Esophagus muscularis mucosa (tissue), 3 donors: ENCODE results near the gene ZG16.

Experiments
- POLR2A ChIP-seq: fragments of 450-650 bp; IDR thresholded peaks from one replicate; pipeline ENCODE4 v1.6.1; 2017; ENCODE audit warnings: antibody characterized with exemption, moderate library complexity, mild to moderate bottlenecking, low read depth
- TF ChIP-seq, protein P1 (sequence below), 3 experiments: fragments of 200-600 bp in 2 of 3; fragments of 450-650 bp in 1 of 3; sonication (generic) in 2 of 3; IDR thresholded peaks; one replicate each; pipeline ENCODE4 v1.5.1; 2017 to 2019; ENCODE audit warnings: antibody characterized with exemption in 3 of 3, mild to moderate bottlenecking in 2 of 3, moderate library complexity in 1 of 3

DNA sequence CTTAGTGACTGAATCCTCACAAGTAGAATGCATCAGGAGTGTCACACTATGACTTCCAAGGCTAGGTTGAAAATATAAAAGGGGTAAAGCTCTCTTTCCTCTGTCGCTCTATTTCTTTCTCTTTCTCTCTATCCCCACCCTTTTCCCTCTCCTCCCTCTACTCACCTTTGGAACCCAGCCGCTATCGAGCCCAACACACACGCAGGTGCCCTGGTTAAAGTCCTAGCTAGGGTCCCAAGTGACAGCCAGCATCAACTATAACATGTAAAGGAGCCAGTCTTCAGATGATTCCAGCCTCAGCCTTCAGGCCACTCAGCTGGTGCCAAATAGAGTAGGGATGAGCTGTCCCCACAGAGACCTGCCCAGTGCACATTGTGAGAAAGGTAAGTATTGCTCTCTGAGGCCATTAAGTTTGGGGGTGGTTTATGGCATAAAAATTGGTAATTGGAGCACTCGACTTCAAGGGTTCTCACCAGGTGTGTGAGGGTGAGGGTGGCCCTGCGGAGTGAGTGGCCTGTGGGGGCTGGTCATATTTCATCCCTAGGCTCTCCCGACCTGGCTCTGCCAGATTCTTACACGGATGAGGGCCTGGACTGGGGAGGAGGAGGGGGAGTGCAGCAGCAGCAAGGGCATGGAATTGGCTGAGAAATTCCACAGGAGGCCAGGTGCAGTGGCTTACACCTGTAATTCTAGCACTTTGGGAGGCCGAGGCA lies 17.3 kb upstream of the ZG16 start:
- TF ChIP-seq, protein P1, sequence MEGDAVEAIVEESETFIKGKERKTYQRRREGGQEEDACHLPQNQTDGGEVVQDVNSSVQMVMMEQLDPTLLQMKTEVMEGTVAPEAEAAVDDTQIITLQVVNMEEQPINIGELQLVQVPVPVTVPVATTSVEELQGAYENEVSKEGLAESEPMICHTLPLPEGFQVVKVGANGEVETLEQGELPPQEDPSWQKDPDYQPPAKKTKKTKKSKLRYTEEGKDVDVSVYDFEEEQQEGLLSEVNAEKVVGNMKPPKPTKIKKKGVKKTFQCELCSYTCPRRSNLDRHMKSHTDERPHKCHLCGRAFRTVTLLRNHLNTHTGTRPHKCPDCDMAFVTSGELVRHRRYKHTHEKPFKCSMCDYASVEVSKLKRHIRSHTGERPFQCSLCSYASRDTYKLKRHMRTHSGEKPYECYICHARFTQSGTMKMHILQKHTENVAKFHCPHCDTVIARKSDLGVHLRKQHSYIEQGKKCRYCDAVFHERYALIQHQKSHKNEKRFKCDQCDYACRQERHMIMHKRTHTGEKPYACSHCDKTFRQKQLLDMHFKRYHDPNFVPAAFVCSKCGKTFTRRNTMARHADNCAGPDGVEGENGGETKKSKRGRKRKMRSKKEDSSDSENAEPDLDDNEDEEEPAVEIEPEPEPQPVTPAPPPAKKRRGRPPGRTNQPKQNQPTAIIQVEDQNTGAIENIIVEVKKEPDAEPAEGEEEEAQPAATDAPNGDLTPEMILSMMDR (IDR thresholded peaks at IDR 0.05), result no peak
- no peak for TF ChIP-seq POLR2A
